Caco-2 (cell line): ENCODE measurements around the gene MIA. TPM values are rescaled to one million over a fixed set of nuclear protein-coding genes. Genes with fewer than 3 reads are reported as not detected.

Source experiments
- BruUV-seq: library from RNA; stranded (reverse); fragments of 400-500 nt; replicated peaks from 2 replicates; lab custom pipeline; 2021; lab: Mats Ljungman, UMichigan
- CTCF ChIA-PET: fragments of 300-600 bp; sonication (Branson Sonifier 250); formaldehyde crosslinking; loops from one replicate; lab custom pipeline; 2022; ENCODE audit warnings: antibody characterized with exemption; lab: Charles Lee
- POLR2A ChIA-PET: fragments of 300-600 bp; sonication (Branson Sonifier 250); formaldehyde crosslinking; loops from one replicate; lab custom pipeline; 2022; ENCODE audit warnings: antibody characterized with exemption; lab: Charles Lee
- DNase-seq, 2 experiments: peaks; one replicate each; pipeline versions ENCODE4 v3.0.0 to v3.0.0-alpha.2; 2020 to 2022
- H3K27me3 ChIP-seq: replicated peaks from 2 replicates; pipeline ENCODE4 v1.6.0; 2011; ENCODE audit warnings: low read length; ENCODE audit not compliant: control insufficient read depth, insufficient read depth
- H3K36me3 ChIP-seq: 2 replicates; pipeline ENCODE4 v1.5.1; 2011; ENCODE audit warnings: low read length; ENCODE audit not compliant: control insufficient read depth, insufficient read depth
- H3K4me1 ChIP-seq: fragments of 250-450 bp; sonication (Bioruptor Pico); 2 replicates; pipeline ENCODE4 v1.5.1; 2020; ENCODE audit warnings: mild to moderate bottlenecking
- H3K4me3 ChIP-seq: 2 replicates; pipeline ENCODE4 v1.5.1; 2011; ENCODE audit warnings: low read depth, mild to moderate bottlenecking, control low read depth, low read length
- H3K9me3 ChIP-seq: fragments of 250-450 bp; sonication (Bioruptor Pico); 2 replicates; pipeline ENCODE4 v1.5.1; 2020; ENCODE audit warnings: mild to moderate bottlenecking, moderate library complexity
- H3K27ac Mint-ChIP-seq: one replicate; pipeline ENCODE4 v1.8.0; 2022; ENCODE audit warnings: mixed read lengths; ENCODE audit not compliant: unreplicated experiment
- H3K27me3 Mint-ChIP-seq: one replicate; pipeline ENCODE4 v1.8.0; 2022; ENCODE audit warnings: mixed read lengths; ENCODE audit not compliant: insufficient read depth, unreplicated experiment
- H3K36me3 Mint-ChIP-seq: one replicate; pipeline ENCODE4 v1.8.0; 2022; ENCODE audit warnings: mild to moderate bottlenecking, mixed read lengths; ENCODE audit not compliant: insufficient read depth, unreplicated experiment
- H3K4me1 Mint-ChIP-seq: one replicate; pipeline ENCODE4 v1.8.0; 2022; ENCODE audit warnings: low read depth, mixed read lengths; ENCODE audit not compliant: unreplicated experiment
- H3K4me3 Mint-ChIP-seq: one replicate; pipeline ENCODE4 v1.8.0; 2022; ENCODE audit warnings: mild to moderate bottlenecking, moderate library complexity, mixed read lengths; ENCODE audit not compliant: unreplicated experiment
- H3K9me3 Mint-ChIP-seq: one replicate; pipeline ENCODE4 v1.8.0; 2022; ENCODE audit warnings: mixed read lengths; ENCODE audit not compliant: unreplicated experiment
- intact Hi-C: fragments of 100-400 bp; cut with micrococcal nuclease; formaldehyde crosslinking; loops from one replicate; pipeline ENCODE4 v1.10.0; 2022; ENCODE audit not compliant: unreplicated experiment
- total RNA-seq: library from RNA; stranded (reverse); gene quantifications from 2 replicates; pipeline ENCODE4 v1.2.3, GENCODE V29; 2022
- TF ChIP-seq, protein P1 (sequence below), 2 experiments: fragments of 200-600 bp in 1 of 2; IDR thresholded peaks; 1 replicate in 1 of 2; 2 replicates in 1 of 2; pipeline versions ENCODE4 v1.5.1 to v1.8.0; 2011 to 2022; ENCODE audit warnings: antibody characterized with exemption in 1 of 2, control low read depth in 1 of 2, inconsistent platforms in 1 of 2, low read depth in 1 of 2, low read length in 1 of 2, mild to moderate bottlenecking in 1 of 2, moderate library complexity in 1 of 2; ENCODE audit not compliant: insufficient read depth in 1 of 2, severe bottlenecking in 1 of 2, unreplicated experiment in 1 of 2

MIA gene
- total RNA-seq, 1 experiment from 2014 or later: 1.1 TPM

GRCh38 chr19:40791996-40792395 lies 16.7 kb downstream of the MIA start:
- Mint-ChIP-seq H3K9me3 (no peaks in the 10 kb centered on the region), H3K27ac (no peak overlapping the region), H3K4me3 (no peak overlapping the region), H3K4me1 (no peaks in the 10 kb centered on the region), H3K36me3 (no peaks in the 10 kb centered on the region), H3K27me3 (no peaks in the 10 kb centered on the region)
- no peaks in the 10 kb centered on the region for H3K9me3 ChIP-seq
- ChIA-PET CTCF (no interaction called here), POLR2A (interaction anchor here (0.5 kb wide), 2 partner anchors 15 to 359 kb away, joined by 5 read pairs; no protein-coding TSS in a partner anchor)
- no peak overlapping the region for H3K4me3 ChIP-seq
- TF ChIP-seq, protein P1, sequence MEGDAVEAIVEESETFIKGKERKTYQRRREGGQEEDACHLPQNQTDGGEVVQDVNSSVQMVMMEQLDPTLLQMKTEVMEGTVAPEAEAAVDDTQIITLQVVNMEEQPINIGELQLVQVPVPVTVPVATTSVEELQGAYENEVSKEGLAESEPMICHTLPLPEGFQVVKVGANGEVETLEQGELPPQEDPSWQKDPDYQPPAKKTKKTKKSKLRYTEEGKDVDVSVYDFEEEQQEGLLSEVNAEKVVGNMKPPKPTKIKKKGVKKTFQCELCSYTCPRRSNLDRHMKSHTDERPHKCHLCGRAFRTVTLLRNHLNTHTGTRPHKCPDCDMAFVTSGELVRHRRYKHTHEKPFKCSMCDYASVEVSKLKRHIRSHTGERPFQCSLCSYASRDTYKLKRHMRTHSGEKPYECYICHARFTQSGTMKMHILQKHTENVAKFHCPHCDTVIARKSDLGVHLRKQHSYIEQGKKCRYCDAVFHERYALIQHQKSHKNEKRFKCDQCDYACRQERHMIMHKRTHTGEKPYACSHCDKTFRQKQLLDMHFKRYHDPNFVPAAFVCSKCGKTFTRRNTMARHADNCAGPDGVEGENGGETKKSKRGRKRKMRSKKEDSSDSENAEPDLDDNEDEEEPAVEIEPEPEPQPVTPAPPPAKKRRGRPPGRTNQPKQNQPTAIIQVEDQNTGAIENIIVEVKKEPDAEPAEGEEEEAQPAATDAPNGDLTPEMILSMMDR (IDR thresholded peaks at IDR 0.05; ENCODE audit: insufficient read depth in 1 of 2, low read depth in 1 of 2, low read length in 1 of 2, severe bottlenecking in 1 of 2, unreplicated experiment in 1 of 2): no peak
- no peak for DNase-seq
- peaks cover 11% of the 10 kb centered on the region; the same call in 1 of the 2 replicates for H3K4me1 ChIP-seq
- no peaks in the 10 kb centered on the region for H3K27me3 ChIP-seq
- intact Hi-C loops: no loop called here
- no peaks in the 10 kb centered on the region for H3K36me3 ChIP-seq
- no TSS peak for BruUV-seq

GRCh38 chr19:40797166-40797962 lies 22.0 kb downstream of the MIA start:
- CTCF ChIA-PET: interaction anchor here (1.3 to 1.9 kb wide), 5 partner anchors 10 to 347 kb away, joined by 3 to 49 read pairs (median 5); partner anchors contain the start of gene RAB4B
- peak overlapping the region; percentile 50; the same call in 1 of the 2 replicates for H3K4me3 ChIP-seq

More at GRCh38 chr19:40797166-40797962, 22.0 kb downstream of the MIA start:
- DNase-seq: no peak
- TF ChIP-seq, protein P1 (IDR thresholded peaks at IDR 0.05; ENCODE audit: insufficient read depth in 1 of 2, low read depth in 1 of 2, low read length in 1 of 2, severe bottlenecking in 1 of 2, unreplicated experiment in 1 of 2): no peak
- Mint-ChIP-seq H3K36me3 (peaks cover 40% of the 10 kb centered on the region), H3K4me3 (peak overlapping the region; percentile 100), H3K9me3 (no peaks in the 10 kb centered on the region), H3K27me3 (no peaks in the 10 kb centered on the region), H3K27ac (peak overlapping the region; percentile 96), H3K4me1 (peaks cover 8% of the 10 kb centered on the region)
- peaks cover 20% of the 10 kb centered on the region for H3K4me1 ChIP-seq
- intact Hi-C loops: no loop called here
- no peaks in the 10 kb centered on the region for H3K27me3 ChIP-seq
- POLR2A ChIA-PET: interaction anchor here (0.6 to 2.8 kb wide), 4 partner anchors 19 to 47 kb away, joined by 3 to 39 read pairs (median 16); partner anchors contain the start of genes ACTMAP, RAB4B and SNRPA
- peaks cover 14% of the 10 kb centered on the region for H3K36me3 ChIP-seq
- BruUV-seq: no TSS peak
- no peaks in the 10 kb centered on the region for H3K9me3 ChIP-seq
